T-helper 22 cell (primary cell): ENCODE results near the gene PRDM4.

Experiments used
- DNase-seq: peaks from one replicate; pipeline ENCODE4 v3.0.0-alpha.2; 2020; ENCODE audit warnings: low read depth

PRDM4 gene, protein sequence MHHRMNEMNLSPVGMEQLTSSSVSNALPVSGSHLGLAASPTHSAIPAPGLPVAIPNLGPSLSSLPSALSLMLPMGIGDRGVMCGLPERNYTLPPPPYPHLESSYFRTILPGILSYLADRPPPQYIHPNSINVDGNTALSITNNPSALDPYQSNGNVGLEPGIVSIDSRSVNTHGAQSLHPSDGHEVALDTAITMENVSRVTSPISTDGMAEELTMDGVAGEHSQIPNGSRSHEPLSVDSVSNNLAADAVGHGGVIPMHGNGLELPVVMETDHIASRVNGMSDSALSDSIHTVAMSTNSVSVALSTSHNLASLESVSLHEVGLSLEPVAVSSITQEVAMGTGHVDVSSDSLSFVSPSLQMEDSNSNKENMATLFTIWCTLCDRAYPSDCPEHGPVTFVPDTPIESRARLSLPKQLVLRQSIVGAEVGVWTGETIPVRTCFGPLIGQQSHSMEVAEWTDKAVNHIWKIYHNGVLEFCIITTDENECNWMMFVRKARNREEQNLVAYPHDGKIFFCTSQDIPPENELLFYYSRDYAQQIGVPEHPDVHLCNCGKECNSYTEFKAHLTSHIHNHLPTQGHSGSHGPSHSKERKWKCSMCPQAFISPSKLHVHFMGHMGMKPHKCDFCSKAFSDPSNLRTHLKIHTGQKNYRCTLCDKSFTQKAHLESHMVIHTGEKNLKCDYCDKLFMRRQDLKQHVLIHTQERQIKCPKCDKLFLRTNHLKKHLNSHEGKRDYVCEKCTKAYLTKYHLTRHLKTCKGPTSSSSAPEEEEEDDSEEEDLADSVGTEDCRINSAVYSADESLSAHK

DNA sequence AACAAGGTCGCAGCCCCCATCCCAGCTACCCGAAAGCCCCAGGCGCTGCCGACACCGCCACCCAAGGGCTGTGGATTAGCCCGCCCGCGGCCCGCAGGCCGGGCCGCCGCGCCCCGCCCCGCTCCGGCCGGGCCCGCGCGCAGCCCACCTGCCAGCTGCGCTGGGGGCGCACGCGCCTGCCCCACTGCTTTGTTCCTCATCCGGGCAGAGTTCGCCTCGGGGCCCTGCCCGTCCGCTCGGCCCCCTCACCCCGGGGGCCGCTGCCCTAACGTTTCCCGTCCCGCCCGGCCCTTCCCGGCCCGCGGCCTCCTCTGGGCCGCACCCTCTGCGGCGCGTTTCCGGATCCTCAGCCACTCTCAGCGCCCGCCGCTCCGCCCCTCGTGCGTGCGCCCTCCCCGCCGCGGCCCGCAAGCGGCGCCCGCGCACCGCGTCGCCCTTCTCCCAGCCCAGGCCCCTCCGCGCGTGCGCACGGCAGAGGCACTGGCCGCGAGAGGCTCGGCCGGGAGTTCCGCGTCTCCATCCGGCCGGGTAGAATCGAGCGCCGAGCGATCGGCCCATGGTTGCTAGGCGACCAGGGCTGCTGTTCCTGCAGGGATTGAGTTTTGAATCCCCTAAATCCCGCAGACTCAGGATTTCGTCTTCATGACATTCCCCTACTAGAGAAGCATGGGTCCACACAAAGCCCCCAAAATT is at the start of gene PRDM4:
Gene PRDM4 (minus strand): TSS at position 329 of the 693 bp plus-strand sequence. CDS start 622 bp downstream, outside the sequence.
- DNase-seq, result peak; percentile 81

DNA sequence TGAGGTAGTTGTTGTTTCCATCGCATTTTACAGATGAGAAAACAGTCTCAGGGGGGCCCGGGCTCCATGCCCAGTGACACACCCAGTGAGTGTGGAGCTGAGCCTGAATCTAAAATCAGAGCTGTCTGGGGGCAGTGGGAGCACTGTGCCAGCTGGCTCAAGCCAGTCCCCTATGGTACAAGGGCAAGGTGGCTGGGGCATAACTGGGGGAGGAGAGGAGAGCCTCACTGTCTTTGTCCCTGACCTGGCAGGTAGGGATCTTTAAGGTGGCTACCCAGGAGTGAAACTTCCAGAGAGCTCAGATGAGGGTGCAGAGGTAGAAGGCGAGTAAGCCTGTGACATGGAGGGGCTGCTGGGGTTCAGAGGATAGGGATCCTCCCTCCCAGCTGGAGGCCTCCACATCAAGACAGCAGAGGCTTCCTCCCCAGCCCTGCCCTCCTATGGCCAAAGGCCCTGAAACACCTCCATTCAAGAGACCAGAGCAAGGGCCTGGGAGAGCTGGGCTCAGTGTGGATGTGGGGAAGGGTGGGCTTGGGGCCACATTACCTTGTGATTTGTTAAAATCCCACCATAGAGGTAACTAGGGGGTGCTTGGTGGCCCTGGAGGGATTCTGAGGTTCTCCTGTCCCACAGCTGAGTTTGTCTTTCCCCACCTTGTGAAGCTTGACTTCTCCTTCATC is 46.7 kb upstream of the PRDM4 start:
- no peak for DNase-seq

DNA sequence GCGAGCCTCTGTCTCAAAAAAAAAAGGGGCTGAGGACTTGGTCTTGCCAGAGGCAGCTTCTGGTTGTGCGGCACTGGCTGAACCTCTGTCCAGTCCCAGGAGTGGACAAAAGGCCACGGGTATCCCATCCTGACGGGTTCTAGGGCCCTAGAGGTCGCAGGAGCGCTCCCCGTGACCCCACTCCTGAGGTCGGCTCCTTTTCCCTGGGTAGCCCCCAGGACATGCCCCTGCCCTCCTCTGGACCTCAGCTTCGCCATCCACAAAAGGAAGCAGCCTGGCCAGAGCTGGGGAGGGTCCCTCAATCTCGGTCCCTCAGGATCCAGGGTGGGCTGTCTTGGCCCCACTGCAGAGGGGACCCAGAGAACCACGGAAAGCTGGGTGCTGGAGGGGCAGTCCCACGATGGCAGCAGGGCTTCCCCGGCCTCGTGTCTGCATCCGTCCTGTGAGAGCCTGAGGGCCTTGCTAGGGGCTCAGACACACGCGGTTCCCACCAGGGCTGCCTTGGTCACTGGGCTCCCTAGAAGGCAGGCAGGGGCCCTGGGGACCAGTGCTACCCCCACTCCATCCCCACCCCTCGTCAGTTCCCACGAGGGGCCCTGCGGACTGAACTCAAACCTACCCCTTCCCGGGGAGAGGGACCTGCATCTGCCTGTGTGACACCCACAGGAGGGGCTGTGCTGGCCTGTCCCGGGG is 44.7 kb upstream of the PRDM4 start:
- DNase-seq, result no peak

DNA sequence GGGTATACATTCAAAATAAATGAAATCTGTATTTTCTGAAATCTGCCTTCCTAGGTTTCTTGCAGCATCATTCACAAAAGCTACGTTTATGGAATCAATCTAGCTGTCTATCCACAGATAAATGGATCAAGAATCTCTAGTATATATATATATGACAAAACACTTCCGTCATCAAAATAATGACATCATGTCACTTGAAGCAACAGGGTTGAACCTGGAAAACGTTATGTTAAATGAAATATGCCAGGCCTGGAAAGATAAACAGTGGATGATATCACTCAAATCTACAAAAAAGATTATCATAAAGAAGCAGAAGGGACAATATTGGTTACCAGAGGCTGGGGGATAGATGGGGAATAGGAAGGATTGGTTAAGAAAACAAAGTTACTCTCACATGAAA is 42.2 kb upstream of the PRDM4 start:
- no peak for DNase-seq

DNA sequence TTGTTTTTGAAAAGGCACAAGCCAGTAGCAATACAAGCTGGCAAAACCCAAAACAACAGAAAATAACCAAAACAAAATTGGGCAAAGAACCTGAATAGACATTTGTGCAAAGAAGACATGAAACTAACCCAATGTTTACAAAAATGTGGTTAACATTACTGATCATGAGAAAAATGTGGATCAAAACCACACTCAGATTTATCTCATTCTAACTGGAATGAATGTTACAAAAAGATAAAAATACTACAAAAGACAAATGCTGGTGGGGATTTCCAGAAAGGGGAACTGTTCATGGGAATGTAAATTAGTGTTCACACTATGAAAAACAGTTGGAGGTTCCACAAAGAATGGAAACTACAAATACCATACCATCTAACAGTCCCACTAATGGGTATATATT is 40.2 kb upstream of the PRDM4 start:
- DNase-seq, result no peak

DNA sequence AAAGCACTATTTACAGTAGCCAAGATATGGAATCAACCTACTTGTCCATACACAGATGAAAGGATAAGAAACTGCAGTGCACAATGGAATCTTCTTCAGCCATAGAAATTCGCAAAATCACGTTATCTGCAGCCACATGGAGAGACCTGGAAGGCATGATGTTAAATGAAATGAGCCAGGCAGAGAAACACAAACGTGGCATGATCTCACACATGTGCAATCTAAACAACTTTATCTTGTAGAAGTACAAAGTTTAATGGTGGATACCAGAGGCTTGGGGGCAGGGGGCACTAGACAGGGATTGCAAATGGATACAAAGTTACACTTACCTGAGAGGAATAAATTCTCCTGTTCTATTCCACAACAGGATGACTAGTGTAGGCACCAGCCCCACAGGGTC is 37.6 kb upstream of the PRDM4 start:
- DNase-seq, result no peak

DNA sequence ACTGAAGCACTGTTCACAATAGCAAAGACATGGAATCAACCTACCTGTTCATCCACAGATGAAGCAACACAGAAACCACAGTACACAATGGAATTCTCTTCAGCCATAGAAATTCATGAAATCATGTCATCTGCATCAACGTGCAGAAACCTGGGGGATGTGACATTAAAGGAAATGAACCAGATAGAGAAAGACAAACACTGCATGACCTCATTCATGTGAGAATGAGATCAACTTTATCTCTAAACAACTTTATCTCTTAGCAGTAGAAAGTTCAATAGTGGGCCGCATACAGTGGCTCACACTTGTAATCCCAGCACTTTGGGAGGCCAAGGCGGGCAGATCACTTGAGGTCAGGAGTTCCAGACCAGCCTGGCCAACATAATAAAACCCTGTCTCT is 33.5 kb upstream of the PRDM4 start:
- no peak for DNase-seq

DNA sequence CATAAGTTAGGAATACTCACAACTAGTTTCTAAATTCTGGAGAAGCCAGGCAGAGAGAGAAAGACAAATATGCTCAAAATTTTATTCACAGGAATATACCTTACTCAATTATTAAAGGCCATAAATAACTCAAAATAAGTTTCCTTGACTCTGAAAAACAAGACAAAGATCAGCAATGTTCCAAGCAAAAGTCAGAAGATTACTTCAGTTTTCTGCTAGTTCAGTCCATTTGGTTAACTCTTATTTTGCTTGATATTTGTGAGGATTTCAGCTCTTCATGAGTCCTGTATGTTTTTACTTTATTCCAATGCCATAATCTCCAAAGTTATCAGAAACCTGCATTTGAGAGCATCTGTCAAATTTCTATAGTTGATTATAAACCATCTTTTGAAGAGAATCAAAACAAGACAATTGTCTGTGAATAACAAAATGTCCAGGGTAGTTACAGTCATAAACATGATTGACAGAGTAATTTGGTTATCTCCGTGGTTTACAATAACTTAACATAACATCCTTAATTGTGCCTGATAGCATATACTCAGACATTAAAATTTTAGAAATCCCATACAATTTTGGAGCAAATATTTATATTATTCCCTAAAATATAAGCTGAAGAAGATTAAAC is 30.6 kb upstream of the PRDM4 start:
- no peak for DNase-seq

DNA sequence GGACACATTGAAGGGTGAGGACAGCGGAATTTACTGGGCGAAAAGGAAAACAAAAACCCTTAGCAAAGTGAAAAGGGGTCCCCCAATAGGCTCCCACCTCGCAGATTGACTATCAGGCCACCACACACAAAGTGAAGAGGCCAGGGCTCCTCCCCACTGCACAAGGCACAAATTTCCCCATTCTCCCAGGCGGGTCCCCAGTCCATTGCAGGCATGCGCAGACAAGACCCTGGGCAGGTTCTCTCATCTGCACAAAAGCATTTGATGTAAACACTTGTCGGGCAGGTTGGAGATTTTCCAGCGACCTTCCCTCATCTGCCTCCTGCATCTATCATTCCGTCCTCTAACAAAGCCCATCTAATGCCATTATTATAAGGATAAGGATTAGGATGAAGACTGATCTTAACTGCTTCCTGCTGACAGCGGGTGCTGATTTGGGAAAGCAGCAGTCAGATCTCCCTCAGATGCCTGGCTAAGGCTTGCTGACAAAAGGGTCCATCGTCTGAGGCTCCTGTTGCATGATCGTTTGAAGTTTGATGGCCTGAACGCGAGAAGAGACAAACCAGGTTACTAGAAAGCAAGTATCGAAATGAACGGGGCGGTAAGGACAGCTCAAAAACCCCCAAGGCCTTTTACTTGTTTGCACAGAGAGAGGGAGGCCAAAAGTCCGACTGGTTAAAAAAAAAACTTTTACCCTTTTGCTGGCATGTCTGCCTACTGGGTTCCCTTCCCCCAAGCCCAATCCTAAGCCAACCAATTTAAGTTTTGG is 27.9 kb upstream of the PRDM4 start:
- DNase-seq, result no peak

DNA sequence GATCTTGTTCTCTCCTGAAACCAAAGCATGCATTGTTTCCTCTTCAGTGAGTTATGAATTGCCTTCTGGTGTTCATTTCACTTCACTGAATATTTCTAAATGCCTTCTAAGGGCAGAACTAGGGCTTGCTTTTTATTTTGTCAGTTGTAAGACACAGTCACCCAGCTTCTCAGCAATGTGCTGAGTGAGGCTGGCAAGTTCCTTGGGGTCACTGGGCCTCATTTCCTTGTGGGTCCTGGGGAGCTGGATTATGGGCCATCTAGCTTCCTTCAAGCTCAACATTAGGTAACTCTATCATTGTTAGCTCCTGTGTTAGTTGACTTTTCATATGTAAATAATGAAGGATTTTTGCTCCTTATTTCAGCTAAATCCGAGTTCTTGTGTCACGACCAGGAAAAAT is 27.3 kb upstream of the PRDM4 start:
- DNase-seq, result no peak

DNA sequence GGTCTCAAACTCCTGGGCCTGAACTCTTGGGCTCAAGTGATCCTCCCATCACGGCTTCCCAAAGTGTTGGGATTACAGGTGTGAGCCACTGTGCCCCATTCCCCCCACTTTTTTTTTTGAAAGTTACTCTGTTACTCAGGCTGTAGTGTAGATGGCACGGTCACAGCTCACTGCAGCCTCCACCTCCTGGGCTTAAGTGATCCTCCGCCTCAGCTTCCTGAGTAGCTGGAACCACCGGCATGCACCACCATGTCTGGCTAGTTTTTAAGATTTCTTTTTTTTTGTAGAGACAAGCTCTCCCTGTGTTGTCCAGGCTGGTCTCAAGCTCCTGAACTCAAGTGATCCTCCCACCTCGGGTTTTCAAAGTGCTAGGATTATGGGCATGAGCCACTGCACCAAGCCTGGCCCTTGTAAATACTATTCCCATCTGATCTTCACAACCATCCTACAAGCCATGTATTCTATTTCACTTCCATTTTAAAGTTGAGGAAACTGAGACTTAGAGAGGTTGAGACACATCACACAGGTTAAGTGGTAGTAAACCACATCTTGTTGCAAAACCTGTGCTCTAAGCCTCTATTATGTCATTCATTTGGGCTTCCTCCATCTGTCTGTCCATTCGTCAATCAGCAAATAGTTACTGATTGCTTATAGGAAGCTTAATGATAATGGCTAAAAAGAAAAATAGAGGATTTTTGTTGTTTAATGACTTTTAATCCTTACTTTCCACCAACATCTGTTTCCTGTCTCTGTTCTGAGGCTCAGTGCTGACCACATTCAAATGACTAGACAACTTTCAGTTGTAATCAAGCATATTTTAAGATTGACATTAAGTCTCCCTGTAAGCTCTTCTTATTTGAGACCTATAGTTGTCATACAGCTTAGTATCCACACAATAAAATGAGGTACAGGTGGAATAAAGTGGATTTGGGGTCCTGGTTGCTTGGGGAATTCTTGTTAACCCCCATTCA is 22.8 kb upstream of the PRDM4 start:
- no peak for DNase-seq

DNA sequence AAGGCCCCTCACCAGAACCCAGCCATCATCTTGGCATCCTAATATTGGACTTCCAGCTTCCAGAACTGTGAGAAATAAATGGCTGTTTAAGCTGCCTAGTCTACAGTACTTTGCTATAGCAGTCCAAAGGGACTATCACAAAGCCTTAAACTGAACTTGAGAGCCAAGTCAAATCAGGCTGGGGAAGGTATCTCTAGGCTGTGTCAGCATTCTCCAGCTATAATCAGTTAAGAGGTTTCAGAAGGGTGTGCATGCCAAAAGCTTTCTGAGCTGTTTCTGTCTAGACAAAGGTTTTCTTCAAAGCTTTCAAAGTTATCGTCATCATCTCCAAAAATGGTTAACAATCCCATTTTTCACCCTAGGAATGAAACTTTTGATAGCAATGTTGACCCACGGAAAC is 21.1 kb upstream of the PRDM4 start:
- no peak for DNase-seq

DNA sequence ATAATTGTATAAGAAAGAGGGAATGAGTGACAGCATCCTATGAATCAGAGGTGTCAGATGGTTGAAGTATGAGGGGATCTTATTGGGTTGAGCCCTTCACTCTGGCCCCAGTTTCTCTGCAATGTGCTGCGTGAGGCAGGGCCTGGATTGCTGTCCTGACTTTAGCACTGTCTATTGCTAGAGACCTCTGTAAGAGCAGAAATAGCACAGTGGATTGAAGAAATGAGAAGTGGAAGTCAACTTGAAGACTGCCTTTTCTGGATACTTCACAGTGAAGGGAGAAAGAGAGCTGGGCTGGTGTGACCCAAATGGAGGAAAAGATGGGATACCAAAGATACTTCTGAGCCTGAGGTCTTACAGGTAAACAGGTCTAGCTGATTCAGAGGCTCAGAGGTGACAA is 19.4 kb upstream of the PRDM4 start:
- DNase-seq, result no peak

DNA sequence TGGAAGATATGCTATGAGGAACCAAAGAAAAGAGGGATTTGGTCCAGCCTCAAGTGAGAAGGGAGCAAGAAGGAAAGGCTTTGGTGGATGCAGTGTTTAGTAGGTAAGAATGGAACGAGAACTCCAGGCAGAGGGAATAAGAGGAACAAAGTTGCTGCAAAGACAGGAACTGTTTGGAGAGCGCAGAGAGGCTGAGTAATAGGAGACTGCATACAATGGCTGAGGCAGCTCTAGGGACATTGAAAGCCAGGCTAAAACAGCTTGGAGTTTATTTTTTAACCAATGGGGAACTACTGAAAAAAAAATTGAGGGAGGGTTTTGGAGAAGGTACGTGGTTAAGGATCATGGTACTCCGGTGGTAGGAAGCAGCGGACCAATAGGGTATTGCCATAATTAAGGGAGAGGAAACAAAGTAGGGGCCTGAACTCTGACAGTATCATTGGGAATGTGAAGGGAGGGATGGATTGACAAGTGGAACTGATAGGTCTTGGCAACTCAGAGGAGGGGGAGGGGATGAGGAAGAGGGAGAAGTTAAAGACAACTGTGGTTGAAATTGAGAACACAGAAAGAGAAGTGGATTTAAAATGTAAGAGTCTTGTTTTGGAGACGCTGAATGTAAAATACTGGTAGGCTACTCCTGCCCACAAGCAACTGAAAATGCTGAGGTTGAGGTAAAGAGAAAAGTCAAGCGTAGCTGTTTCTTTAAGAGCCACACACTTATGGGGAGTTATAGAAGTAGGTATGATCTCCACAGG is 18.3 kb upstream of the PRDM4 start:
- DNase-seq, result no peak

DNA sequence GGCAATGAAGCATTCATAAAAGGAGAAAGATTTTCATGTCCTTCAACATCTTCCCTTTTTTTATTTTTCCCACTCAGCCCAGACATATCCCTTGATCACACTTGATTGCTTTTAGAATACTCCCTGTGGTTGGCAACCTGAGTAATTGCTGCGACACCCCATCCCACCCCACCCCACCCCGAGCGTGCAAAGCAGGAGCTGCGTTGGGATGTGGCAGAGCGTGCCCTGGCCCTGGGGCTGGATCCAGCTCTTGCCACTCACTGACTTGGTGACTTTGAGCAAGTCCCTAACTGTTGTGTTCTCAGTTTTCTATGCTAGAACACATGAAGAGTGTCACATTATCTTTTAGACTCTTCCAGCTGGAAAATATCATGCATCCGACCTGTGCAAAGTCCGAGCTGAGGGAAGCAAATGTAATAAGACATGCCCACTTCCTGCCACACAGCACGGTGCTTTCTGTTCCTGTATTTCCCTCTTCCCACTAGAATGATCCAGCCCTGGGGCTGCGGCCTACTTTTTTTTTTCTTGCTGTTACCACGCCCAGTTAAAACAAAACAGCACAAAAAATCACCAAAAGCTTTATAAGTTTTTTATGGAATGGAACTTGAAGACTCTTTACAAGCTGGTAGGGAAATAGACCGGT is 17.6 kb upstream of the PRDM4 start:
- no peak for DNase-seq

DNA sequence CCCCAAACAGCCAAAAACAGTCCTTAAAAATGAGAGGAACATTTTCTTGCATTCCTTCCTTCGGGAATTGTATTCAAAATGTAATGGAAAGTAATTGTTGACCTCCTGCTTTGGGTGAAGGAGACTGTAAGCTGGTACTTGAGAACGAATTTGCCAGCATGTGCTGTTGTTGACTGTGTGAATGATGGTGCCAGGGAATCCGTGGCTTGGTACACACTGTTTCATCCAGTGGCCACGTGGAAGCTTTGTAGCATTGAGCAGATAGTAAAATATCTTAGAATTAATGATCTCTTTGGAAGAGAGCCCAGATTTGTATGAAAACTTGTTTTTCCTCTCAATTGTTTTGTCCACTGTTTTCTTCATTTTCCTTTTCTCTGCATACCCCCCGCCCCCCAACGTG is 15.2 kb upstream of the PRDM4 start:
- no peak for DNase-seq

DNA sequence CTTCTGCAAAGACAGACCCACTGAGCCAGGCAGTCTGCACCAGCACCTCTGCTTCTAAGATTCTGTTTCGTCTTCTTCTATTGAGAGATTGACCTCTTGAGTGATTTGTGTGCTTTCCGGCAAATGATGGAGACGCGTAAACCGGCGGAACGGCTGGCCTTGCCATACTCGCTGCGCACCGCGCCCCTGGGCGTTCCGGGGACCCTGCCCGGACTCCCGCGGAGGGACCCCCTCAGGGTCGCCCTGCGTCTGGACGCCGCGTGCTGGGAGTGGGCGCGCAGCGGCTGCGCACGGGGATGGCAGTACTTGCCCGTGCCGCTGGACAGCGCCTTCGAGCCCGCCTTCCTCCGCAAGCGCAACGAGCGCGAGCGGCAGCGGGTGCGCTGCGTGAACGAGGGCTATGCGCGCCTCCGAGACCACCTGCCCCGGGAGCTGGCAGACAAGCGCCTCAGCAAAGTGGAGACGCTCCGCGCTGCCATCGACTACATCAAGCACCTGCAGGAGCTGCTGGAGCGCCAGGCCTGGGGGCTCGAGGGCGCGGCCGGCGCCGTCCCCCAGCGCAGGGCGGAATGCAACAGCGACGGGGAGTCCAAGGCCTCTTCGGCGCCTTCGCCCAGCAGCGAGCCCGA is 14.3 kb upstream of the PRDM4 start:
- no peak for DNase-seq
